ENCODE results near the gene AIFM3.
"Not testable (repeated sequence)": the region's sequence is repeated elsewhere in the genome, so short reads cannot be mapped to it uniquely, and the experiment has no call there.

The AIFM3 gene

GRCh38 chr22:20942203-20942902 is 24.7 kb upstream of the AIFM3 start:
- not testable (repeated sequence) for DNase-seq (ENCODE audit: low read depth in 2 of 2)

- DNase-seq (ENCODE audit: low read depth in 2 of 2), result no peak
Measured at GRCh38 chr22:20943104-20943933, 23.7 kb upstream of the AIFM3 start.

- no peak for DNase-seq (ENCODE audit: low read depth in 2 of 2)
Measured at GRCh38 chr22:20944042-20944441, 23.0 kb upstream of the AIFM3 start.

- no peak for DNase-seq (ENCODE audit: low read depth in 2 of 2)
Measured at GRCh38 chr22:20945578-20945934, 21.5 kb upstream of the AIFM3 start.

- no peak for DNase-seq (ENCODE audit: low read depth in 2 of 2)
Measured at GRCh38 chr22:20946080-20946986, 20.7 kb upstream of the AIFM3 start.

- no peak for DNase-seq (ENCODE audit: low read depth in 2 of 2)
Measured at GRCh38 chr22:20946991-20947390, 20.1 kb upstream of the AIFM3 start.

GRCh38 chr22:20948450-20948849 is 18.6 kb upstream of the AIFM3 start:
- no peak for DNase-seq (ENCODE audit: low read depth in 2 of 2)

GRCh38 chr22:20948989-20949388 is 18.1 kb upstream of the AIFM3 start:
- DNase-seq (ENCODE audit: low read depth in 2 of 2), result no peak

- no peak for DNase-seq (ENCODE audit: low read depth in 2 of 2)
Measured at GRCh38 chr22:20949698-20950183, 17.3 kb upstream of the AIFM3 start.

- no peak for DNase-seq (ENCODE audit: low read depth in 2 of 2)
Measured at GRCh38 chr22:20951151-20951931, 15.7 kb upstream of the AIFM3 start.

- DNase-seq (ENCODE audit: low read depth in 2 of 2), result no peak
Measured at GRCh38 chr22:20951932-20952380, 15.1 kb upstream of the AIFM3 start.

- no peak for DNase-seq (ENCODE audit: low read depth in 2 of 2)
Measured at GRCh38 chr22:20952544-20953341, 14.3 kb upstream of the AIFM3 start.

GRCh38 chr22:20953342-20953608 is 13.8 kb upstream of the AIFM3 start:
- no peak for DNase-seq (ENCODE audit: low read depth in 2 of 2)

GRCh38 chr22:20953668-20954500 is 13.2 kb upstream of the AIFM3 start:
- no peak for DNase-seq (ENCODE audit: low read depth in 2 of 2)

- no peak for DNase-seq (ENCODE audit: low read depth in 2 of 2)
Measured at GRCh38 chr22:20955548-20955947, 11.5 kb upstream of the AIFM3 start.

- no peak for DNase-seq (ENCODE audit: low read depth in 2 of 2)
Measured at GRCh38 chr22:20956258-20957101, 10.6 kb upstream of the AIFM3 start.

- no peak for DNase-seq (ENCODE audit: low read depth in 2 of 2)
Measured at GRCh38 chr22:20957102-20957682, 9.9 kb upstream of the AIFM3 start.

- DNase-seq (ENCODE audit: low read depth in 2 of 2), result no peak
Measured at GRCh38 chr22:20957683-20958431, 9.2 kb upstream of the AIFM3 start.
